HEK293 (cell line): ENCODE measurements around the gene RAB6A.

Source experiments
- CTCF ChIA-PET: fragments of 350-600 bp; formaldehyde crosslinking; extraction: SDS; loops from one replicate; lab custom pipeline; 2021; ENCODE audit warnings: antibody characterized with exemption; lab: Yijun Ruan, JAX
- POLR2A ChIA-PET: fragments of 300-600 bp; formaldehyde crosslinking; extraction: SDS; loops from one replicate; lab custom pipeline; 2020; ENCODE audit warnings: antibody characterized with exemption, inconsistent platforms; lab: Yijun Ruan, JAX
- H3K27ac ChIP-seq: fragments of 200-500 bp; sonication (Bioruptor generic); 2 replicates; pipeline ENCODE4 v1.5.1; 2014; ENCODE audit warnings: low read depth, low read length, control low read depth, inconsistent platforms; ENCODE audit errors: extremely low read depth
- H3K36me3 ChIP-seq, 2 experiments: fragments of 200-500 bp in 1 of 2; sonication (Bioruptor generic) in 1 of 2; 1 replicate in 1 of 2; 2 replicates in 1 of 2; pipeline ENCODE4 v1.5.1; 2014 to 2017; ENCODE audit warnings: inconsistent platforms in 2 of 2, low read length in 2 of 2; ENCODE audit not compliant: control insufficient read depth in 2 of 2, insufficient read depth in 1 of 2
- H3K4me1 ChIP-seq: fragments of 200-500 bp; sonication (Bioruptor generic); 2 replicates; pipeline ENCODE4 v1.5.1; 2014; ENCODE audit warnings: mild to moderate bottlenecking, low read length, inconsistent platforms; ENCODE audit not compliant: control insufficient read depth, insufficient read depth
- H3K4me3 ChIP-seq: 2 replicates; pipeline ENCODE4 v1.5.1; 2011; ENCODE audit warnings: low read depth, mild to moderate bottlenecking, control low read depth, low read length, moderate library complexity
- H3K9me3 ChIP-seq: fragments of 200-500 bp; sonication (Bioruptor generic); 2 replicates; pipeline ENCODE4 v1.5.1; 2014; ENCODE audit warnings: low read depth, low read length, inconsistent platforms; ENCODE audit not compliant: control insufficient read depth, insufficient read depth
- PATZ1 ChIP-seq: fragments of 450-650 bp; formaldehyde crosslinking; IDR thresholded peaks from 2 replicates; pipeline ENCODE4 v1.5.1; 2016; ENCODE audit warnings: missing biosample characterization, missing genetic modification characterization
- PRDM10 ChIP-seq: fragments of 450-650 bp; formaldehyde crosslinking; IDR thresholded peaks from 2 replicates; pipeline ENCODE4 v1.5.1; 2016; ENCODE audit warnings: missing biosample characterization, missing genetic modification characterization
- SCRT1 ChIP-seq: fragments of 450-650 bp; formaldehyde crosslinking; IDR thresholded peaks from 2 replicates; pipeline ENCODE4 v1.5.1; 2016; ENCODE audit warnings: missing biosample characterization, missing genetic modification characterization, borderline replicate concordance
- WT1 ChIP-seq: fragments of 450-650 bp; formaldehyde crosslinking; IDR thresholded peaks from 2 replicates; pipeline ENCODE4 v1.5.1; 2016; ENCODE audit warnings: missing biosample characterization, missing genetic modification characterization
- YY1 ChIP-seq: fragments of 450-650 bp; formaldehyde crosslinking; IDR thresholded peaks from 2 replicates; pipeline ENCODE4 v1.5.1; 2018; ENCODE audit warnings: missing biosample characterization, missing genetic modification characterization
- ZBTB10 ChIP-seq: fragments of 450-650 bp; formaldehyde crosslinking; IDR thresholded peaks from 2 replicates; pipeline ENCODE4 v1.5.1; 2016; ENCODE audit warnings: missing biosample characterization, missing genetic modification characterization
- ZNF10 ChIP-seq: fragments of 450-650 bp; formaldehyde crosslinking; IDR thresholded peaks from 2 replicates; pipeline ENCODE4 v1.5.1; 2017; ENCODE audit warnings: missing biosample characterization, missing genetic modification characterization
- ZNF112 ChIP-seq: fragments of 450-650 bp; formaldehyde crosslinking; IDR thresholded peaks from 2 replicates; pipeline ENCODE4 v1.5.0; 2017; ENCODE audit warnings: missing biosample characterization, missing genetic modification characterization
- ZNF2 ChIP-seq: fragments of 450-650 bp; formaldehyde crosslinking; IDR thresholded peaks from 2 replicates; pipeline ENCODE4 v1.5.1; 2016; ENCODE audit warnings: missing biosample characterization, missing genetic modification characterization
- ZNF223 ChIP-seq: fragments of 450-650 bp; formaldehyde crosslinking; IDR thresholded peaks from 2 replicates; pipeline ENCODE4 v1.5.1; 2016; ENCODE audit warnings: missing biosample characterization, missing genetic modification characterization
- ZNF266 ChIP-seq: fragments of 450-650 bp; formaldehyde crosslinking; IDR thresholded peaks from 2 replicates; pipeline ENCODE4 v1.5.1; 2016; ENCODE audit warnings: missing biosample characterization, missing genetic modification characterization, low read depth
- ZNF362 ChIP-seq: fragments of 450-650 bp; formaldehyde crosslinking; IDR thresholded peaks from 2 replicates; pipeline ENCODE4 v1.5.1; 2016; ENCODE audit warnings: missing biosample characterization, missing genetic modification characterization
- ZNF549 ChIP-seq: fragments of 450-650 bp; IDR thresholded peaks from 2 replicates; pipeline ENCODE4 v1.5.1; 2018; ENCODE audit warnings: missing biosample characterization, missing genetic modification characterization, mild to moderate bottlenecking, inconsistent platforms, moderate library complexity
- ZNF623 ChIP-seq: fragments of 450-650 bp; formaldehyde crosslinking; IDR thresholded peaks from 2 replicates; pipeline ENCODE4 v1.5.1; 2016; ENCODE audit warnings: missing biosample characterization, missing genetic modification characterization
- ZNF626 ChIP-seq: fragments of 450-650 bp; sonication (Bioruptor Pico); formaldehyde crosslinking; IDR thresholded peaks from 2 replicates; pipeline ENCODE4 v1.5.1; 2018; ENCODE audit warnings: missing biosample characterization, missing genetic modification characterization, inconsistent platforms
- ZNF654 ChIP-seq: fragments of 450-650 bp; formaldehyde crosslinking; IDR thresholded peaks from 2 replicates; pipeline ENCODE4 v1.5.1; 2016; ENCODE audit warnings: low read depth, missing biosample characterization, missing genetic modification characterization
- ZNF768 ChIP-seq: fragments of 450-650 bp; formaldehyde crosslinking; IDR thresholded peaks from 2 replicates; pipeline ENCODE4 v1.5.1; 2018; ENCODE audit warnings: missing biosample characterization, mild to moderate bottlenecking, missing genetic modification characterization

Gene RAB6A

GRCh38 chr11:73637012-73637411, 123.9 kb downstream of the RAB6A start (continued):
- TF ChIP-seq PRDM10 (tag by site-specific recombination) (no peak), ZNF223 (tag by site-specific recombination) (no peak), ZNF362 (tag by site-specific recombination) (no peak), YY1 (tag by site-specific recombination) (no peak), ZNF266 (no peak), ZNF549 (tag by site-specific recombination) (no peak), SCRT1 (tag by site-specific recombination) (no peak), ZNF2 (tag by site-specific recombination) (no peak), ZNF10 (no peak), ZNF623 (no peak), WT1 (no peak), ZNF768 (tag by site-specific recombination) (no peak), ZNF112 (tag by site-specific recombination) (no peak), ZNF654 (tag by site-specific recombination) (no peak)

GRCh38 chr11:73636249-73636648, 124.6 kb downstream of the RAB6A start:
- TF ChIP-seq ZBTB10 (tag by site-specific recombination) (no peak), PATZ1 (tag by site-specific recombination) (no peak), ZNF626 (tag by site-specific recombination) (no peak)
- Histone ChIP-seq H3K27ac (no peak overlapping the region), H3K4me3 (no peak overlapping the region), H3K9me3 (no peaks in the 10 kb centered on the region), H3K36me3 (no peaks in the 10 kb centered on the region), H3K4me1 (no peaks in the 10 kb centered on the region)
- POLR2A ChIA-PET, result no interaction called here
- CTCF ChIA-PET, result interaction anchor here (0.7 to 2.5 kb wide), 3 partner anchors 10 to 297 kb away, joined by 3 to 22 read pairs (median 4); no protein-coding TSS in a partner anchor
